B cell (primary cell): Measurements from ENCODE around the gene IL1A. TPM values are rescaled to one million over a fixed set of nuclear protein-coding genes. Genes with fewer than 3 reads are reported as not detected.
A peak's percentile ranks its signal among the peaks of the same experiment; 100 is the strongest.

Source experiments
- ATAC-seq: fragments of 200-7000 bp; cut with Tn5 transposase; one replicate; pipeline ENCODE4 v1.10.0; 2021; ENCODE audit warnings: low read depth, mild to moderate bottlenecking, moderate number of reproducible peaks, moderate library complexity
- CTCF ChIA-PET: fragments of 350-600 bp; sonication (Branson Sonifier 250); formaldehyde crosslinking; loops from one replicate; lab custom pipeline; 2021; ENCODE audit warnings: antibody characterized with exemption, inconsistent platforms; lab: Charles Lee
- POLR2A ChIA-PET: fragments of 350-600 bp; sonication (Branson Sonifier 250); formaldehyde crosslinking; loops from one replicate; lab custom pipeline; 2021; ENCODE audit warnings: antibody characterized with exemption; lab: Charles Lee
- DNase-seq: peaks from one replicate; pipeline ENCODE4 v3.0.0; 2013
- H2AFZ ChIP-seq: 2 replicates; pipeline ENCODE4 v1.6.1; 2012; ENCODE audit warnings: mild to moderate bottlenecking, low read depth, low read length; ENCODE audit not compliant: insufficient read depth, poor library complexity, severe bottlenecking
- H3K27ac ChIP-seq, 2 donors: 1 replicate in 1 of 2; 2 replicates in 1 of 2; pipeline ENCODE4 v1.5.1; 2012 to 2013; ENCODE audit warnings: low read length in 2 of 2, mild to moderate bottlenecking in 2 of 2, moderate library complexity in 1 of 2
- H3K27me3 ChIP-seq, 4 experiments: fragments of 200-600 bp in 1 of 4; sonication (generic) in 1 of 4; replicated peaks in 1 of 4; 1 replicate in 2 of 4; 2 replicates in 2 of 4; pipeline versions ENCODE4 v1.6.1 to v1.7.0; 2013 to 2016; ENCODE audit warnings: low read length in 3 of 4, mild to moderate bottlenecking in 2 of 4, mixed read lengths in 1 of 4, moderate library complexity in 1 of 4; ENCODE audit not compliant: insufficient read depth in 4 of 4, control insufficient read depth in 3 of 4; ENCODE audit errors: control extremely low read depth in 1 of 4
- H3K36me3 ChIP-seq, 2 experiments: replicated peaks in 1 of 2; 1 replicate in 1 of 2; 2 replicates in 1 of 2; pipeline versions ENCODE4 v1.6.1 to v1.7.1; 2013; ENCODE audit warnings: low read length in 1 of 2; ENCODE audit not compliant: insufficient read depth in 2 of 2, control insufficient read depth in 1 of 2; ENCODE audit errors: control extremely low read depth in 1 of 2, extremely low read depth in 1 of 2
- H3K4me1 ChIP-seq, 2 donors: fragments of 200-600 bp in 1 of 2; sonication (generic) in 1 of 2; 1 replicate in 1 of 2; 2 replicates in 1 of 2; pipeline versions ENCODE4 v1.5.1 to v1.6.1; 2013 to 2017; ENCODE audit warnings: low read length in 2 of 2; ENCODE audit not compliant: control insufficient read depth in 2 of 2, insufficient read depth in 2 of 2
- H3K4me2 ChIP-seq: replicated peaks from 2 replicates; pipeline ENCODE3; 2012; ENCODE audit warnings: mild to moderate bottlenecking, low read depth, low read length; ENCODE audit not compliant: poor library complexity, severe bottlenecking
- H3K4me3 ChIP-seq, 5 experiments: fragments of 200-600 bp in 1 of 5; sonication (generic) in 1 of 5; 1 replicate in 3 of 5; 2 replicates in 2 of 5; pipeline versions ENCODE4 v1.5.1 to v1.7.0; 2011 to 2016; ENCODE audit warnings: low read length in 4 of 5, mild to moderate bottlenecking in 4 of 5, low read depth in 2 of 5, control low read depth in 1 of 5, moderate library complexity in 1 of 5; ENCODE audit not compliant: insufficient read depth in 1 of 5; ENCODE audit errors: control extremely low read depth in 1 of 5, extremely low read depth in 1 of 5
- H3K79me2 ChIP-seq: fragments of 200-600 bp; sonication (generic); one replicate; pipeline ENCODE4 v1.6.0; 2016; ENCODE audit warnings: low read length; ENCODE audit not compliant: control insufficient read depth, insufficient read depth
- H3K9ac ChIP-seq: fragments of 200-600 bp; sonication (generic); 2 replicates; pipeline ENCODE4 v1.6.1; 2017; ENCODE audit warnings: mild to moderate bottlenecking, low read length, moderate library complexity
- H3K9me3 ChIP-seq, 3 donors: one replicate each; pipeline versions ENCODE4 v1.6.1 to v1.7.1; 2013; ENCODE audit warnings: low read length in 2 of 3; ENCODE audit not compliant: control insufficient read depth in 2 of 3, insufficient read depth in 1 of 3; ENCODE audit errors: control extremely low read depth in 1 of 3
- H4K20me1 ChIP-seq: 2 replicates; pipeline ENCODE4 v1.6.0; 2012; ENCODE audit warnings: mild to moderate bottlenecking, low read length; ENCODE audit not compliant: insufficient read depth, control insufficient read depth, poor library complexity, severe bottlenecking
- H3K27ac Mint-ChIP-seq: one replicate; pipeline ENCODE4 v1.8.0; 2021; ENCODE audit warnings: mixed read lengths
- H3K27me3 Mint-ChIP-seq: one replicate; pipeline ENCODE4 v1.8.0; 2021; ENCODE audit warnings: mixed read lengths
- H3K4me1 Mint-ChIP-seq: one replicate; pipeline ENCODE4 v1.8.0; 2021; ENCODE audit warnings: mixed read lengths
- H3K4me3 Mint-ChIP-seq: one replicate; pipeline ENCODE4 v1.8.0; 2021; ENCODE audit warnings: mixed read lengths
- H3K9me3 Mint-ChIP-seq: one replicate; pipeline ENCODE4 v1.8.0; 2022; ENCODE audit warnings: mixed read lengths; ENCODE audit not compliant: insufficient read depth
- EZH2 ChIP-seq: IDR thresholded peaks from 2 replicates; pipeline ENCODE4 v1.6.1; 2012; ENCODE audit warnings: borderline replicate concordance, low read depth, mild to moderate bottlenecking, moderate library complexity, low read length; ENCODE audit not compliant: insufficient read depth, poor library complexity, severe bottlenecking
- WGBS: methylation state at CpG from one replicate; pipeline ENCODE4 v1.1.5; 2013; ENCODE audit warnings: missing lambda C conversion rate; ENCODE audit not compliant: insufficient coverage; 5-methylcytosine and 5-hydroxymethylcytosine counted together
- intact Hi-C: fragments of 100-400 bp; cut with micrococcal nuclease; formaldehyde crosslinking; loops from one replicate; pipeline ENCODE4 v1.10.0; 2022
- polyA plus RNA-seq: library from polyadenylated mRNA; depleted of rRNA; stranded (reverse); fragments of >200 nt; gene quantifications from 2 replicates; pipeline ENCODE4 v1.2.3, GENCODE V29; 2012
- total RNA-seq, 2 donors: library from RNA; stranded (reverse); fragments of 120-200 nt in 1 of 2; gene quantifications; 1 replicate in 1 of 2; 2 replicates in 1 of 2; pipeline versions ENCODE4 v1.2.3 to v1.2.4, GENCODE V29; 2013 to 2022
- TF ChIP-seq, protein P1 (sequence below): fragments of 200-600 bp; IDR thresholded peaks from one replicate; pipeline ENCODE4 v1.8.0; 2022; ENCODE audit warnings: antibody characterized with exemption, mild to moderate bottlenecking

IL1A gene
- total and polyA plus RNA-seq, 2 donors (not counting 1 experiment from before 2014, with no cell fraction given), result 0.15 TPM; not detected in 1

GRCh38 chr2:112767693-112768330, 16.5 kb downstream of the IL1A start:
- ATAC-seq, result no peak
- DNase-seq, result no peak
- Histone ChIP-seq H2AFZ (peak overlapping the region; percentile 72), H3K9ac (peak overlapping the region; percentile 30), H3K9me3 (no peaks in the 10 kb centered on the region), H3K4me1 (peaks cover 8 to 16% of the 10 kb centered on the region in 2 donors), H3K4me2 (peak overlapping the region; percentile 47), H4K20me1 (no peaks in the 10 kb centered on the region), H3K79me2 (peaks cover 13% of the 10 kb centered on the region), H3K27ac (no peak overlapping the region), H3K4me3 (peak overlapping the region in 1 of 5 experiments; percentile 13), H3K27me3 (no peaks in the 10 kb centered on the region), H3K36me3 (no peaks in the 10 kb centered on the region)
- ChIA-PET POLR2A (no interaction called here), CTCF (interaction anchor here (2.9 kb wide), 1 partner anchor 18 kb away, joined by 13 read pairs; no protein-coding TSS in a partner anchor)
- TF ChIP-seq, protein P1, sequence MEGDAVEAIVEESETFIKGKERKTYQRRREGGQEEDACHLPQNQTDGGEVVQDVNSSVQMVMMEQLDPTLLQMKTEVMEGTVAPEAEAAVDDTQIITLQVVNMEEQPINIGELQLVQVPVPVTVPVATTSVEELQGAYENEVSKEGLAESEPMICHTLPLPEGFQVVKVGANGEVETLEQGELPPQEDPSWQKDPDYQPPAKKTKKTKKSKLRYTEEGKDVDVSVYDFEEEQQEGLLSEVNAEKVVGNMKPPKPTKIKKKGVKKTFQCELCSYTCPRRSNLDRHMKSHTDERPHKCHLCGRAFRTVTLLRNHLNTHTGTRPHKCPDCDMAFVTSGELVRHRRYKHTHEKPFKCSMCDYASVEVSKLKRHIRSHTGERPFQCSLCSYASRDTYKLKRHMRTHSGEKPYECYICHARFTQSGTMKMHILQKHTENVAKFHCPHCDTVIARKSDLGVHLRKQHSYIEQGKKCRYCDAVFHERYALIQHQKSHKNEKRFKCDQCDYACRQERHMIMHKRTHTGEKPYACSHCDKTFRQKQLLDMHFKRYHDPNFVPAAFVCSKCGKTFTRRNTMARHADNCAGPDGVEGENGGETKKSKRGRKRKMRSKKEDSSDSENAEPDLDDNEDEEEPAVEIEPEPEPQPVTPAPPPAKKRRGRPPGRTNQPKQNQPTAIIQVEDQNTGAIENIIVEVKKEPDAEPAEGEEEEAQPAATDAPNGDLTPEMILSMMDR, result no peak
- TF ChIP-seq EZH2, result no peak
- WGBS, result 80% methylated on average over 1 of the region's 6 CpGs
- intact Hi-C loops, result loop anchor here (10.0 kb wide), 1 partner anchor 283 kb away; the partner anchor contains the start of gene TTL
- Mint-ChIP-seq H3K4me1 (peaks cover 41% of the 10 kb centered on the region), H3K27me3 (no peaks in the 10 kb centered on the region), H3K4me3 (peak overlapping the region; percentile 60), H3K9me3 (no peaks in the 10 kb centered on the region), H3K27ac (peak overlapping the region; percentile 62)

DNA sequence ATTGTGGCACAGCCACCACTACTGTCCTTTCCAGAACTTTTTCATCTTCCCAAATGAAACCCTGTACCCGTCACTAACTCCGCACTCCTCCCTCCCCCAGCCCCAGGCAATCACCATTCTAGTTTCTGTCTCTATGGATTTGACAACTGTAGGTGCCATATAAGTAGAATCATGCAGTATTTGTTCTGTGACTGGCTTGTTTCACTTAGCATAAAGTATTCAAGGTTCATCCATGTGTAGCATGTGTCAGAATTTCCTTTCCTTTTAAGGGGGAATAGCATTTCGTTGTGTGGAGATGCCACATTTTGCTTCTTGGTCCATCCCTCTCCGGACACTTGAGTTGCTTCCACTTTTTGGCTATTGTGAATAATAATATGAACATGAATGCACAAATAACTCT, 19.0 kb downstream of the IL1A start:
- TF ChIP-seq, protein P1, result no peak
- no peak for TF ChIP-seq EZH2
- Mint-ChIP-seq H3K4me3 (peak overlapping the region; percentile 97), H3K4me1 (peaks cover 36% of the 10 kb centered on the region), H3K27me3 (no peaks in the 10 kb centered on the region), H3K9me3 (no peaks in the 10 kb centered on the region), H3K27ac (peak overlapping the region; percentile 77)
- peak overlapping the region in 4 of 5 experiments; percentile 67 to 96 (median 78) for H3K4me3 ChIP-seq
- ChIA-PET CTCF (interaction anchor here (0.9 kb wide), 1 partner anchor 17 kb away, joined by 3 read pairs; no protein-coding TSS in a partner anchor), POLR2A (no interaction called here)
- peaks cover 13% of the 10 kb centered on the region for H3K79me2 ChIP-seq
- no peaks in the 10 kb centered on the region for H4K20me1 ChIP-seq
- H3K4me2 ChIP-seq, result peak overlapping the region; percentile 94
- no CpG with 5 or more reads among the region's 4 CpGs for WGBS
- no peak overlapping the region for H3K27ac ChIP-seq
- H3K9me3 ChIP-seq, result no peaks in the 10 kb centered on the region
- H2AFZ ChIP-seq, result peak overlapping the region; percentile 96
- DNase-seq, result no peak
- H3K36me3 ChIP-seq, result no peaks in the 10 kb centered on the region
- peak overlapping the region; percentile 91 for H3K9ac ChIP-seq
- intact Hi-C loops, result loop anchor here (2.0 to 10.0 kb wide), 2 partner anchors 18 to 280 kb away; partner anchors contain the start of gene TTL
- peaks cover 8 to 12% of the 10 kb centered on the region in 2 donors for H3K4me1 ChIP-seq
- no peaks in the 10 kb centered on the region for H3K27me3 ChIP-seq
- ATAC-seq, result no peak
